Prostate gland (tissue), 2 donors: Measurements from ENCODE around the gene FIGNL2.

Experiments used
- CTCF ChIP-seq, 4 experiments: fragments of 200-600 bp in 2 of 4; fragments of 450-650 bp in 2 of 4; sonication (generic) in 2 of 4; IDR thresholded peaks; 1 replicate in 3 of 4; 2 replicates in 1 of 4; pipeline ENCODE4 v1.5.1; 2016 to 2019; ENCODE audit warnings: antibody characterized with exemption in 4 of 4, mild to moderate bottlenecking in 2 of 4, moderate library complexity in 2 of 4
- POLR2A ChIP-seq: fragments of 450-650 bp; IDR thresholded peaks from one replicate; pipeline ENCODE4 v1.6.1; 2016; ENCODE audit warnings: antibody characterized with exemption, mild to moderate bottlenecking

GRCh38 chr12:51777973-51778372 is 70.5 kb downstream of the FIGNL2 start:
- TF ChIP-seq CTCF (IDR thresholded peaks at IDR 0.05): no peak
- TF ChIP-seq POLR2A: no peak
